Fibroblast of villous mesenchyme (primary cell): Measurements from ENCODE around the gene PLEKHA7. TPM values are rescaled to one million over a fixed set of nuclear protein-coding genes. Genes with fewer than 3 reads are reported as not detected.

Source experiments
- DNase-seq: peaks from one replicate; pipeline ENCODE4 v3.0.0-alpha.2; 2010; ENCODE audit warnings: low read depth
- H3K4me3 ChIP-seq: 2 replicates; pipeline ENCODE4 v1.5.1; 2011; ENCODE audit warnings: low read depth, mild to moderate bottlenecking, low read length
- total RNA-seq: library from RNA; depleted of rRNA; stranded (reverse); fragments of >200 nt; gene quantifications from 2 replicates; pipeline ENCODE4 v1.2.3, GENCODE V29; 2012
- TF ChIP-seq, protein P1 (sequence below): IDR thresholded peaks from 2 replicates; pipeline ENCODE4 v1.5.1; 2012; ENCODE audit warnings: low read depth, mild to moderate bottlenecking, low read length; ENCODE audit not compliant: insufficient read depth

The PLEKHA7 gene
- total RNA-seq, 1 donor: 0.86 TPM

DNA sequence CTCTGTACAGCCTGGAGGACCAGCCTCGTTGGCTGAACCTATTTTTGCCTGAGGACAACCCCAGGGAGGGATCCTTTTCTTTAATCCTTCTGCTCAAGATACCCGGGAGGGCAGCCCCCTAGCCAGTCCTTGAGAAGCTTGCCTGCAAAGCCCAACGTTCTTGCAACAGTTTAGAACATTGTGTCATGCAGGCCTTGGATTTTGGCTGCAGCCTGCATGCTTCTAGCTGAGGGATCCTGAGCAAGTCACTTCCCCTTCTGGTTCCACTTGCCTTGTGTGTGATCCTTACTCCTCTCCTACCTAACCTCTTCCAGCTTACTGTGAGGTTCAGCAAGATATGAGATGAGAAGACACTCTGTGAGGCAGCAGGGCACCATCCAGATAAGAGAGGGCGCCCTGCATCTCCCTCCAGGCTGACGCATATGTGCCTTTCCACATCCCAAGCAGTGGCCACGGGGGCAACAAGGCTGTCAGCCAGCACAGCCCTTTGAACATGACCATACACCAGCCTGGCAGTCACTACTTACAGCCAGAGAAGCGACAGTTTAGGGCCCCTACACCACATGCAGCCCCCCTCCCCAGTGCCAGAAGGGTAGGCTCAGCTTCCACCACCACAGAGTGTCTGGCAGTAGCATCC lies 199.7 kb downstream of the PLEKHA7 start:
- no peak overlapping the region for H3K4me3 ChIP-seq
- TF ChIP-seq, protein P1, sequence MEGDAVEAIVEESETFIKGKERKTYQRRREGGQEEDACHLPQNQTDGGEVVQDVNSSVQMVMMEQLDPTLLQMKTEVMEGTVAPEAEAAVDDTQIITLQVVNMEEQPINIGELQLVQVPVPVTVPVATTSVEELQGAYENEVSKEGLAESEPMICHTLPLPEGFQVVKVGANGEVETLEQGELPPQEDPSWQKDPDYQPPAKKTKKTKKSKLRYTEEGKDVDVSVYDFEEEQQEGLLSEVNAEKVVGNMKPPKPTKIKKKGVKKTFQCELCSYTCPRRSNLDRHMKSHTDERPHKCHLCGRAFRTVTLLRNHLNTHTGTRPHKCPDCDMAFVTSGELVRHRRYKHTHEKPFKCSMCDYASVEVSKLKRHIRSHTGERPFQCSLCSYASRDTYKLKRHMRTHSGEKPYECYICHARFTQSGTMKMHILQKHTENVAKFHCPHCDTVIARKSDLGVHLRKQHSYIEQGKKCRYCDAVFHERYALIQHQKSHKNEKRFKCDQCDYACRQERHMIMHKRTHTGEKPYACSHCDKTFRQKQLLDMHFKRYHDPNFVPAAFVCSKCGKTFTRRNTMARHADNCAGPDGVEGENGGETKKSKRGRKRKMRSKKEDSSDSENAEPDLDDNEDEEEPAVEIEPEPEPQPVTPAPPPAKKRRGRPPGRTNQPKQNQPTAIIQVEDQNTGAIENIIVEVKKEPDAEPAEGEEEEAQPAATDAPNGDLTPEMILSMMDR: no peak
- DNase-seq: no peak

DNA sequence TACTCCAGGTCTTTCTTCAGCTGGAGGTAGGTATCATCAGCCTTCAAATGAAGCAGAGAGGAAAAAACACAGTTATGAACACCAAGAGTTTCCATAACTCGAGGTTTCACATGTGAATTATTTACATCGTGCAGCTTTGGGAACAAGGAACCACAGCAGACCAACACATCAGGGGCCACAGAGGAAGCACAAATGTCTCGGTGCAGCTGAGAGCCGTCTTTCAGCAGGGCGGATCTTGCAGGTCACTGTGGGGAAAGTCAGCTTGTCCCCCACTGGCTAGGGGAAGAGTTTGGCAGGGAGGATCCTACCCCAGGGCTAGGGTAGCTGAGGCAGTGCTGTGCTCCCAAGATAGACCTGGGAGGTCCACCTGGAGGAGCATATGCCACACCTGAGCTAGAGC lies 201.1 kb downstream of the PLEKHA7 start:
- TF ChIP-seq, protein P1: no peak
- DNase-seq: no peak
- H3K4me3 ChIP-seq: no peak overlapping the region

DNA sequence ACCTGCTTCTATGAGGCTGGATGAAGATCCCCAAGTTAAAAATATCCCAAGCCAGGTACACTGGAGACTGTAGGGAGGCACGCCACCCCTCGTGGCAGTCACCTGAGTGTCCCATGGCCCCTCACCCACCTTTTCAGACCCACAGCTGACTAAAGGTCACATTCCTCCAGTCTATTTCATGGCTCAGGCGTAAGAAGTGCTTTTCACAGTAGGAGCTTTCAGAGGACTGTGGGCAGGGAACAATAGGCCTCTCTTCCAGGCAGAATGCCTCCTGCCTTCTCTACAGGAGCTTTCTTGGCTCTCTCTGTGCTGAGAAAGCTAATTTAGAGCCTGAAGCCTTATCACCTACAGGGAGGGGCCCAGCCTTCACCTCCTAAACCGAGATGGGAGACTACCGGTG lies 201.9 kb downstream of the PLEKHA7 start:
- TF ChIP-seq, protein P1: no peak

DNA sequence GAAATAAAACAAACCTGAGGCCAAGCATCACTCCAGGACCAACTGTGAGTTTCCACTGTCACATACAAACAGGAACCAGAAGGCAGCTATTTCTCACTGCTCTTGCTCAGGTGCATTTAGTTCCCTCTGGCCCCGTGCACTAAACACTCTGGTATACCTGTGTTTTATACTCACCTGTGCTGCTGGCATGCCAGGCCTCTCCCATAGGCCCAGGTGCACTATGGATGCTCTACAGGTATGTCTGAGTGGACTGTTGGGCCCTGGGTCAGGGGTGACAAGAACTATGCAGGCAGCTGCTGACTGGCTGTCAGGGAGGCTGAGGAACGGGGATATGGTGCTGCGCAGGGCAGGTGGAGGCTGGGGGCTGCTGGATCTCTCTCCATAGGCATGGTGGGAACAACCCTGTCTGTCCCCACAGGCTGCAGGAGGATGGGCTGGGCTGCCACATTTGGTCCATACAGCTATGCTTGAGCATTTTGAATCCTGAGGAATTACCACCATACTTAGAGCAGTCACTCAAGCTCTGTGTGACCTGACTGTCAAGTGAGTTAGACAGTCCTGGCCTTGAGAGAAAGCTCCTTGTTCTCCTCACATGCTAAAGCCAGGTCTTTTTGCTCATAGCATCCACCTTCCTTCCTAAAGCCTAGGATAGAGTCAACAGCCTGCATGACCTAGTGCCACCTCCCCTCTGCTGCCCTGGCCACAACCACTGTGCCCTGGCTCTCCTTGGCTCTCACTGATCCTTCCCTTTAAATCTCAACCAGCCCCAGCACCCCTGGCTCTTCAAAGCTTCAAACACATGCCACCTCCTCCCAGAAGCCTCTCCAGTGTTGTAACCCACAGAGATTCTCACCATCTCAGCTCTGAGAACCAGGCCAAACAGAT lies 202.8 kb downstream of the PLEKHA7 start:
- DNase-seq: no peak
- no peak overlapping the region for H3K4me3 ChIP-seq
- TF ChIP-seq, protein P1: no peak

More for the DNA sequence above, 201.9 kb downstream of the PLEKHA7 start:
- DNase-seq: no peak
- H3K4me3 ChIP-seq: no peak overlapping the region

DNA sequence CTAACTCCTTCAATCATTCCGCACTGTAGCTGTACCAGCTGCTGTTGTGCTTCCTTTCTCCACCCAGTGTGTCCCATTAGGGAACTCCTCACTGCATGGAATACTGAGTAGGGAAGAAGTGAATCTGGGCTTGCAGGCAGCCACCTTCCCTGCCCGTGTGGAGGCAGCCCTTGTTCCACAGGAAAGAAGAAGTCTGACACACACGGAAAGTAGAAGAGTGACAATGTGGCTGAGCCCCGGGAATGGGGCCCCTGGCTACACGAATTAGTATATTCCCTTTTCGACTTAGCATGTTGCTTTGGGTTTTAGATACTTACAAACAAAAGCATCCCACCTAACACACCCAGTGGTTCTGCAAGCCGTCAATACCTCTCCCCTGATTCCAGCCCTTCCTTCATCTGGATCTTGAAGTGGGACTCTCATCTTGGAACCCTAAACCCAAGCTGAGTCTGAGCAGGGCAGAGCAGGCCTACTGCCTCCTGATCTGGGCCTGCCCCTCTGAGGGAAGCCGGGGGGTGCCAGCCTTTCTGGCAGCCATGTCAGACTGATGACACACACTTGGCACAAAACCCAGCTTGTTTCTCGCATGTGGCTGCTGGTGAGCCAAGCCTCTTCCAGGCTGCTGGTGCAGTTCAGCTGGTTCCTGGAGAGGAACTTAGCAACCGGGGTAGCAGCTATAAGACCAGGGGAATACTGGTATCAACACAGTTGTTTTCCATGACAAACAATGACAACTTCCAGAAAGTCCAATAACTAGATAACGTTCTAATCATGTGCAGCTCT lies 204.1 kb downstream of the PLEKHA7 start:
- TF ChIP-seq, protein P1: no peak
- no peak overlapping the region for H3K4me3 ChIP-seq
- no peak for DNase-seq

DNA sequence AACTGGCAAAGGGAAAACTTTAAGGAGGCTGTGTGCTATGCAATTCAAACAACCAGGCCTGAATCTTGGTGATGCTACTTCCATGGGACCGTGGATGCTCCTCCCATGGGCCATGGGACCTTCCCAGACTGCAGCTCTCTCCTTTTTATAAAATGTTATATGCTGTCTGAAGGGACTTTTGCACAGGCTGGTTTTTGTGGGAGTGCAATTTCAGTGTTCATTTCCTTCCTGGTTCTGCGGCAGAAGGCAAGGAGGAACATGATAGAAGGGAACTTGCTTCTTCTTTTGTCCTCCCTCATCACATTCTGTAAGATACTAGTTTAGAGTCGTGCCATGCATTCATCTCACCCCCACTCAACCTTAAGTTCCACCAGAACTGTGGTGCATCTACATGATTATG lies 206.9 kb downstream of the PLEKHA7 start:
- H3K4me3 ChIP-seq: no peak overlapping the region
- TF ChIP-seq, protein P1: no peak
- DNase-seq: no peak
